GM18511 (cell line): Measurements from ENCODE around the gene RPS6KC1.
"Not testable (repeated sequence)": the region's sequence is repeated elsewhere in the genome, so short reads cannot be mapped to it uniquely, and the experiment has no call there.

Experiments
- ATAC-seq: cut with Tn5 transposase; IDR thresholded peaks from one replicate; pipeline ENCODE4 v1.9.1; 2021; ENCODE audit warnings: mild to moderate bottlenecking, moderate library complexity; ENCODE audit not compliant: unreplicated experiment

The RPS6KC1 gene

DNA sequence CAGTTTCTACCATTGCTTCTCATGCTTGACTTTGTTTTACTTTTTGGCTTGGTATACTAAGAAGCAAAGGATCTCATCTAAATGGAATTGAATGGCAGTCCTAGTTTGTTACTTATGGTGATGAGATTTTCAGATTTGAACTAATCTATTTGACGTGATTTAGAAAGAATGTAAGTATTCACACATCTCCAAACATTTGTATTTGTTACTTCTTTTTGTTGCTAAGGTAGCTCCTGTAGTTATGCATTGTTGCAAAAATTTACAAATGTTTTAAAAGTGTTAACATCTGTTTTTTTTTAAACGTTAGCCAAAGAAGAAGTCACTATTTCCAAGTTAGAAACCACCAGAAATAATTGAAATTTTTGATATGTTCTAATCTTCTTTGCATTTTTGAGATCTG is 222.5 kb downstream of the RPS6KC1 start:
- ATAC-seq, result no peak

DNA sequence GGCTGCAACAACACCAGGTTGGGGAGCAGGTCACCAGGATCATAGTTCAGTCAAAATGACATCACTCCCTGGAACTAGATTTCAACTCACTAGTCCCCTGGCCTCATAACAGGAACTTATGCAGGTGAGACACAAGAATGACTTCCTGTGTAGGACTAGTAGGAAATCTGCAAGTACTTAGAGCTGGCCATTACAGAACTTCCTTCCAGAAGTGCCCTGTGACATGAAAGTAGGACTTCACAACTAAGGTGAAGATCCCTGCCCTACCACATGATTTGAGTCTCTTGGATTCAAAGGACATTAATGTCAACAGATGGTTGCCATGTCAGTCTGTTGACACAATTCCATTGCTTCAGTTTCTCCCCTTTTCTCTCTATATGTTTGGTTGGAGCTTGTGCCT is 223.1 kb downstream of the RPS6KC1 start:
- ATAC-seq, result no peak

DNA sequence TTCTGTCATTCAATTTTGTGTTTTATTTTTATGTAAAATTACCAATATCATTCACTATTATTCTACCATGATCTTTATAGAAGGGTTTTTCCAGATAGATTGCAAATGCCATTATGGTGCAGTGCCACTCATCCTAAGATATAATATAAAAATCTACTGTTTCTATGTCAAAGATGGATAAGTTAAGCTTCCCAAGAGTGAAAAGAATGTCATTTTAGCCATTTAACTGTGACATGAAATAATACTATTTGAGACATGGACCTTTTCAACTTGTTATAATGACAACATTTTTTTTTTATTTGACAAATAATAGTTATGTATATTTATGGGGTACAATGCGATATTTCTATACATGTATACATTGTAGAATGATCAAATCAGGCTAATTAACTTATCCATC is 224.3 kb downstream of the RPS6KC1 start:
- ATAC-seq, result no peak

DNA sequence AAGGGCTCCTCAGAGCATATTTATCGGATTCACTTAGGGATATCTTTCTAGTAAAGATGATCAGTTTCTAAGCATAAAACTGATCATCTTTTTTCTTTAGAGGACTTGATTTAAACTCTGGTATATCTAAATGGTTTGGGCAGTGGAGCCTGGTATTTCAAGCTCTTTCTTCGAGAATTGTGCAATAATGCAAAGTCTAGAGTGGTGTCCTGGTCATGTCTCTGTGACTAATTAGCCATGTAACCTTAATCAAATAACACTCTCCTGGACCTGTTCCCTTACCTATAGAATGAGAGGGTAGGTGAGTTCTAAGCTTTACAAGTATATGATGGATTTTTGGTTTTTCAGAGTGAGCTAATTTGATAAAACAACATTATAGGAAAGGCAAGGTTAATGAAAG is 225.2 kb downstream of the RPS6KC1 start:
- ATAC-seq, result no peak

DNA sequence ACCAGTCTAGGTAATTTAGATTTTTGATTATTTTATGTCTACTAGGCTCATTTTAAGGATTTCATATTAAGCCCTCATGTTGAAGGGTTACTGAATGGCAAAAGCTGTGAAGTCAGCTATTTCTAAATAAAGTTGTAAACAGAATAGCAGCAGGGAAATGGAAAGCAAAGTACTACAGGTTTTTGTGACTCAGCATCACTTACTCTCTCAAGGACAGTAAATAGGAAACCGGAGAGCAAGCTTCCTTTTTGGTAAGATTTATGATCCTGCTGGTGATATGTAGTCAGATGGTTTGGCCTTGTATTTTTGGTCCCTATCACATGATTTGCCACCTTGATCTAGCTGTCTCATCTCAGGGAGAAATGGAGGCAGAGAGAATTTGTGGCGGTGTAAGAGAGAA is 226.0 kb downstream of the RPS6KC1 start:
- no peak for ATAC-seq

DNA sequence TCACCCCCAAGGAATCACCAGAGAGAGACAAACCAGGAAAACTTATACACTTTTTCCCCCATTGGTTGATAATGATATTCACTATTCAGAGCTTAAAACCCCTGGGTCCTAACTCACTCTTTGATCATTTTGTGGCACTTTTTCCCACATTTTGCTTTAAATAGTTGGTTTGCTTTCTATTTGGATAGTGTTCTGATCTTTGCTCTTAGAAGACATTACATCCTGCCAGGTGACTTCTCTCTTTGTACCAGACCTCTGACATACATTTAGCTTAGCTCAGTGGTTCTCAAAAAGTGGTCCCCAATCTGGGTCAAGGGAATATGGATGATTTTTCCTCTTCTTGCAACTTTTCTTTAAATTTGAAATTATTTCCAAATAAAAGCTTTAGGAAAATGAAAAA is 228.4 kb downstream of the RPS6KC1 start:
- no peak for ATAC-seq

DNA sequence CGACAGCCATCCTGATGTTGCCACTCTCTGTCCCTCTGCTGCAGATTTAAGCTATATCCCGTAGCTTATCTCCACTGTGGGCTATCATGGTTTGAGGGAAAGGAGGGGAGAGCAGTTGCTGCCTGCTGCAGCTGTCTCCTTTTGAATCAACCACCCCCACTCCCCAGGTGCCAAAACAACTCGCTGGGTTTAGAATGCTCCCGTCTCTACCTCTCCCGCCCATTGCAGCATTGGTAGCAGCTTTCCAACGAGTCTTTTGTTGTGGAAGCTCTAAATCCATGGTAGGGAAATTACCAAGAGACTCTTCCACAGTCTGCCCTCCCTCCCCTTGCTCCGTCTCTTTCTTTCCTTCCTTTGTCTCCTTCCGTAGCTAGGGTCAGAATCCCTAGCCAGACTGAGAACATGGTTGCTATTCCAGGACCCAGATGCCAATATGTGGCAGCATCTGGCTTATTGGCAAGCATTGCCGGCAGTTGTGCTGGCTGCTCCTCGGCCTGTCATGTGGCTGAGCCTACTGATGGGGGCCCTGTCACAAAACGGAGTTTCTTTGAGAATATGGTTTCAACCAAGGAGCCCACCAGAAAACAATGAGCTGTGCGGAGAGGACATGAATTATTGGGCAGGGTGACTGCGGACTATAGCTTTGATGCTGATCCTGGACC is 230.7 kb downstream of the RPS6KC1 start:
- no peak for ATAC-seq

DNA sequence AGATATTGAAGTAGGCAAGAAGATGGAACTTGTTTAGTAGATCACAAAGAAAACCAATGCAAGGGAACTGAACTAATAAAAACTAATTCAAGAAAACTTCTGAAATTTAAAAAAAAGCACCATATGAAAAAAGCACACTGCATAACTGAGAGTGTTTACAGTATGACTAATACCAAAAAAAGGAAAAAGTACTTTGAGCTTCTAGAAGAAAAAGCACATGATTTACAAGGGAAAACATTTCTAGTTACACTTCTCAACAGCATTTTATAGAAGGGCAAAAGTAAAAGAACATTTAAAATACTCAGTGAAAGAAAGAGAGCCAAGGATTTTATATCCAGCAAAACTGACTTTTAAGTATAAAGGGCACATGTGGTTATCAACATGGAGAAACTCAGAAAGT is 233.6 kb downstream of the RPS6KC1 start:
- ATAC-seq, result no peak

DNA sequence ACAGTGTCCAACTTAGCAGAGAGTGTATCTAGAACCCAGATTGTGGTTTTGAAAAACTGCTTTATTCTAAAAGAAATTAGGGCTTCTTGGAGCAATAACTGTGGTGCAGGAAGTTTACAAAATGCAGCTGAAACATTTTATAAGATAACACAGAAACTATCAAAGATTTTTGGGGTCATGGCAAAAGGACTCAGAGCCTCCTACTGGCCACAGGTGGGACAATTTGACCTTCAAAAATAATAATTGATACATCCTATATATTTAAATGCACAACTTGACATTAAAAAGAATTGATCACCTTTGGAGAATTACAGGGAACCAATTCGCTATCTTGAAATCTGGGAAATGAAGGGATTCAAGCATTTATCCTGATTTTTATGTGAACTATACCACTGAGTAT is 235.2 kb downstream of the RPS6KC1 start:
- no peak for ATAC-seq

DNA sequence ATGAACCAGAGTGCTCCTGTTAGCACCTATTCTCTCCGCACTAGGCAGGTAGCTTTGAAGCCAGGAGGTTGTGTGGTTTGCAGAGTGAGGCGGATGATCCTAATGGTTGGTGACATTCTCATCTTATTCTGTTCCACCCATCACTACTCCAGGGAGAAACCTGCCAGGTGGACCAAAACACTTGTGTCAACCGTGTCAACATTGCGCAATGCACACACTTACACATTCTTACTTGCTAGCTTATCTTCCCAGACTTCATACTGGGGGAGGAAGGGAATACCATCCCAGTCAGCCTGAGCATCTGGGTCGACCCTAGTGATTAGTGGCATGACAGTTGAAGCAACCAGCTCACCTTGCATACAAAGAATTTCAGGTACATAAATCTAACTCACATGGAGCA is 236.9 kb downstream of the RPS6KC1 start:
- no peak for ATAC-seq

DNA sequence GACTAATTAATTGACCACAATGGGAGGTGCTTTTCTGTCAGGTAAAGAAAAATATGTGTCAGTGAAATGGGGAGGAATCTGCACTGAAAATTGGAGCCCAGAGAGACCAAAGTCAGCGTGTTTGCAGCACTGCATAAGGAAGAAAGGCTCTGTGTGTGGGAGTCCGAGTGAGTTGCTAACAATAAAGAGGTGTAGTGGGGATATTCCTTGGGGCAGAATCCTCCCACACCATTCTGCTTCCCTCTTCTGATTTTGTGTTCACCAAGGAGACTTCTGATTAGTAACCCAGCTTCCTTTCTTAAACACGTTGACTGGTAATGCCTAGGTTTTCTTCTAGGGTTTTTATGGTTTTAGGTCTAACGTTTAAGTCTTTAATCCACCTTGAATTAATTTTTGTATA is 240.5 kb downstream of the RPS6KC1 start:
- no peak for ATAC-seq

DNA sequence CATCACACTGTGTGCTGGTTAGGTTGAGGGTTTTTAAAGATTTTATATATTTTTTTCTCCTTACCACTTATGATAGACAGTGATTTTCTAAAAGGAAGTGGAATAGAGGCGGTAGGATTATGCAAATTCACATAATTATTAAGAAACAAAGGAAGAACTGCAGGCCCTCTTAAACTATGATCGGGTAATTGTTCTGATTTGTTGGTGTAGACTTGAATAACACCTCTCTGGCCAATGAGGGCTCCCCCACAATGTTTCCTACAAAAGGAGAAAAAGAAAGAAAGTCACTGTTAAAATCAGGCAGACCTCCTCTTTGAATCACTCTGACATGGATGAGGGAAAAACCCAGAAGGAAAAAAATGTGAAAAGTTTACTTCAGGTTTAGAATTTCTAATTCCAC is 241.6 kb downstream of the RPS6KC1 start:
- ATAC-seq, result no peak

DNA sequence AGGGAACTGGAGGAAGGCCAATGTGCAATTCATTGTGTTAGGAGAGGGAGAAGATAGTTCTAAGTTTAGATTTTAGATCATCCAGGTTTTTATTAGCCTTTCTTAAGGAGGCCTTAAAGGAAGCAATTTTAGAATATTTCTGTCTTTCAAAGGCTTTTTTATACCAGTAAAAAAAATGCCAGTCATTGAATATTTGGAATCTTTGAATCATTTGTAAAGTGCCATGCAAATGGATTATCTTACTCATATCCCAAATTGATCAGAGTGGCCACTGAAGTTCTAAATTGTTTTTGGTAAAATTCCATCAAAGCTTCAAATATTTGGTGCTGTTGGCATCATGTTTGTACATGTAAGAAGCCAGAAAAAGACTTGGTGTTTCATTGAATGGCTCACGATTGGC is 244.8 kb downstream of the RPS6KC1 start:
- ATAC-seq, result no peak

DNA sequence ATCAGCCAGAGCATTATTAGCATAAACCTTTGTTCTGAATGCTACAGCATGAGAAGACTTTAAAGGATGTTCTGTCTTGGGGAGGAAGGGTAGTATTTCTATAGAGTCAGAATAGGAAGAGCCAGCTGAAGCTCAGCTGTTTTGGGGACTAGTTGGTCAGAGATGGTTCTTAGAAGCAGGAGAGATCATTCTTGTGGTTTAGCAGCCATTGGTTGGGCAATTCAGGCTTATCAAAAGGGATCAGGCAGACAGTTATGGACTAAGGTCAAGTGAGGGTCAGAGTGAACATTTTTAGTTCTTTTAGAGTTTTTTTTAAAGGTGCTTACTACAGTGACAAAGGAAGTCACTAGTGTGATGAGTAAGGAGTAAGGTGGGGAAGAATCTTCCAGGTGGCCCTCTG is 245.5 kb downstream of the RPS6KC1 start:
- ATAC-seq, result no peak

DNA sequence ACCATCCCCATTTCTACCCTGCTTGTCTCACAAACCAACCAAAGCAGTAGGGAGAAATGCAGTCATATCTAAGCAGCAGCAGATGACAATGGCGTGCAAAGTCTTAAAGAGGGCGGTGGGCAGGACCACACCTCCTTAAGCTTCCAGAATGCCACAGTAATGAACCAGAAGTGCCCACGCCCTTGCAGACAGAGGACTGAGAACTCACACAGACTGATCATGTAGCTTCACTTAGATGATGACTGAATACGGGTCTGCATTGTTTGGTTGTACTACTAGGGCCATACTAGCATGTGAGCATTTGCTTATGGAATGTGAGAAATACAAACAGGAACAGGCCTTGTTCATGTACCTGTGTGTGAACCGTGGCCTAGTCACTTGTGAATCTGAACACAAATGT is 246.0 kb downstream of the RPS6KC1 start:
- ATAC-seq, result no peak

DNA sequence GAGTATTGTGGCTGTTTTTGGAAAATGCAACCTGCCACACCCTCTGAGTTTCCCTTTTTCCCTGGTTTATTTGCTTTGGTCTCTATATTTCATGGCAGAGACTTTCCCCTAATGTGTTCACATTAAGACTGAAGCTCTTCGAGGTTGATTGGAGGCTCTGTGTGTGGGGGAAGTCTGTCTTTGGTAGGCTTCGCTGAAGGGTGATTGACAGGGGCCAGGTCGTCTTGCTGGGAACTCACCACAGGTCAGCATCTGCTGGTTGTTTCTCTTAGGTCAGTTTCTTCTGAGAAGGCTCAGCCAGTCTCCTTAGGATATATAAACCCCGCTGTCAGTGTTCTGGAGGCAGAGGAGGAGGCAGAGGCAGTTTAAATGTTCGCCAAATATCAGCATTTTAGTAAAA is 249.4 kb downstream of the RPS6KC1 start:
- no peak for ATAC-seq

DNA sequence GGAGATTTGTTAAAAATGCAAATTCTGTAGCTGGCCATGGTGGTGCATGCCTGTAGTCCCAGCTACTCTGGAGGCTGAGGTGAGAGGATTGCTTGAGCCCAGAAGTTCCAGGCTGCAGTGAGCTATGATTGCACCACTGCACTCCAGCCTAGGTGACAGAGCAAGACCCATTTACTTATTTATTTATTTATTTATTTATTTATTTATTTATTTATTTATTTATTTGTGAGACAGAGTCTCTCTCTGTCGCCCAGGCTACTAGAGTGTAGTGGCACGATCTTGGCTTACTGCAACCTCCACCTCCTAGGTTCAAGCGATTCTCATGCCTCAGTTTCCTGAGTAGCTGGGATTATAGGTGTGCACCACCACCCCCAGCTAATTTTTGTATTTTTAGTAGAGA is 250.5 kb downstream of the RPS6KC1 start:
- ATAC-seq, result not testable (repeated sequence)

DNA sequence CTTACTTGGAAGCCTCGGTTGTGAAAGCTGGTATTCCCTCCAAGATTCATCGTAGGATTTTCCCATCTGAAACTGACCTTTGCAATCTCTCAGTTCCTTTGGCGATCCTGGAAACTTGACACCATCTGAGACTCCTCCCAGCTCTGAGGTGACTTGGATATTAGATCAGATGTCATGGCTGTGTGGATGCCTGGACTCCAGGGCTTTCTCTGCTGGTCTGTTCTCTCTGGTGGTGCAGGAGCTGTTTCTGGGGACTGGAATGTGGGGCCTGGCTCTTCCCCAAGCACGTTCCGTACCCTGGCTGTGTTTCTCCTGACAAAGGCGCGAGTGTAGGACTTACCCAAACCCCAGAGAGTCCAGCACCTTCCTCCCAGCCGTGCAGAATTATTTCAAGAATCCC is 252.2 kb downstream of the RPS6KC1 start:
- no peak for ATAC-seq

DNA sequence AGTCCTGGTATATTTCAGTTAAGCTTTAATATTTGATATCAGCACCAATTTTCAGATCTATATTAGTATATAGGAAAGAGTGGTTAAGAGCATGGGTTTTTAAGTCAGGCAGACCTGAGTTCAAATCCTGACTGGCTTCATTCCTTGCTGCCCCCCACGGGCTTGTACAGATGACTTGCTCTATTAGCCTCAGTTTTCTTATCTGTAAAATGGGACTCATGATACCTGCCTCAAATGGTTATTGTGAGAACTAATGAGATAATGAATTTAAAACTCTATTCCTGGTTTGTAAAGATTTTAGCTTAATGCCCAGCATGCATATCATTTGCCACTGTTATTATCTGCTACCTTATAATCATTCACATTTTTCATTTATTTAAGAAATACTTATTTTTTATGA is 264.5 kb downstream of the RPS6KC1 start:
- ATAC-seq, result no peak

DNA sequence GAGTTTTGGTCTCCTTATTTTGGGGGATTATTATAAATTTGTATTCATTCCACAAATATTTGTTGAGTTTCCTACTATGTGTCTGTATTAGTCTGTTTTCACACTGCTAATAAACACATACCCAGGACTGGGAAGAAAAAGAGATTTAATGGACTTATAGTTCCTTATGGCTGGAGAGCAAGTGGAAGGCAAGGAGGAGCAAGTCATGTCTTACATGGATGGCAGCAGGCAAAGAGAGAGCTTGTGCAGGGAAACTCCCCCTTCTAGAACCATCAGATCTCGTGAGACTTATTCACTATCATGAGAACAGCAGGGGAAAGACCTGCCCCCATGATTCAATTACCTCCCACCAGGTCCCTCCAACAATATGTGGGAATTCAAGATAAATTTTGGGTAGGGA is 267.4 kb downstream of the RPS6KC1 start:
- ATAC-seq, result not testable (repeated sequence)

DNA sequence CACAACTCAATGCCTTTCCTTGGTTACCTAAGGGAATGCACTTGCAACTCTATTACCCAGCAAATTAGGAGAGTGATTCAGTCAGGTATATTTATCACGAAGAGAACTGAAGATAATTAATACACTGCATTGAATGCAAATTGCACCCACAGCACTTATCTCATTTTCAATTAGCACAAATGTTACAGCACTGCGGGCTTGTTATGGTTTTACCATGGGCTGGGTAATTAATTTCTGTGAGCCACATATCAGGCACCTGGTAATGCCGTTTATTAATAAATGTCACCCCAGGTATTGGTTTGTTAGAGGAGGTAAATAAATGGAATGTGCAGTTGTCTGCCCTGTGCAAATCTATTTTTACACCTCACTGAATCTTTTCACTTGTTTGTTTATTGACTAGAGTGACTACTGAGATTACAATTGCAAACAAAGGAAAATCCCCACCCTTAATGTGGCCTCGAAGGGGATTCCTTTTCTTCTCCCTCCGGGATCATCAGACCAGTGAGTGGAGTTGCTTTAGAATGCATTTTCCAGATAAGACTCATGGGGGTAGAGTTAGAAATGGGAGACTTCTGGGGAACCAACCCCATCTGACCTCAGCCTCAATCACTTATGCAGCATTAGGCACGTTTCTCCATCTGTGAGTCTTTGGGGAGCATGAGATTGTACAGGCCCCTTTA is 269.3 kb downstream of the RPS6KC1 start:
- ATAC-seq, result no peak
